ENCODE measurements around the gene GDPD5.

DNA sequence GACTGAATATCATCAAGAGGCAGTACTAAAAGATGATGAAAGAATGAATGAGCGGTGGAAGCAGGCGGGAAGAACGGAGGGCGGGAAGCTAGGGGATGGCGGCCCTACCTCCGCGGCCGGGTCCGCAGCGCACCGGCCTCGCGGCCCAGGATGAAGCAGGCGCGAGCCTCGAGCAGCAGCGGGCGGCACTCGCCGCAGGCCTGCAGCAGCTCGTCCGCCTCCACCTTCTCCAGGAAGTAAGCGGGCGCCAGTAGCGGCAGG is 96.2 kb downstream of the GDPD5 start:
- TF ChIP-seq, protein P1, sequence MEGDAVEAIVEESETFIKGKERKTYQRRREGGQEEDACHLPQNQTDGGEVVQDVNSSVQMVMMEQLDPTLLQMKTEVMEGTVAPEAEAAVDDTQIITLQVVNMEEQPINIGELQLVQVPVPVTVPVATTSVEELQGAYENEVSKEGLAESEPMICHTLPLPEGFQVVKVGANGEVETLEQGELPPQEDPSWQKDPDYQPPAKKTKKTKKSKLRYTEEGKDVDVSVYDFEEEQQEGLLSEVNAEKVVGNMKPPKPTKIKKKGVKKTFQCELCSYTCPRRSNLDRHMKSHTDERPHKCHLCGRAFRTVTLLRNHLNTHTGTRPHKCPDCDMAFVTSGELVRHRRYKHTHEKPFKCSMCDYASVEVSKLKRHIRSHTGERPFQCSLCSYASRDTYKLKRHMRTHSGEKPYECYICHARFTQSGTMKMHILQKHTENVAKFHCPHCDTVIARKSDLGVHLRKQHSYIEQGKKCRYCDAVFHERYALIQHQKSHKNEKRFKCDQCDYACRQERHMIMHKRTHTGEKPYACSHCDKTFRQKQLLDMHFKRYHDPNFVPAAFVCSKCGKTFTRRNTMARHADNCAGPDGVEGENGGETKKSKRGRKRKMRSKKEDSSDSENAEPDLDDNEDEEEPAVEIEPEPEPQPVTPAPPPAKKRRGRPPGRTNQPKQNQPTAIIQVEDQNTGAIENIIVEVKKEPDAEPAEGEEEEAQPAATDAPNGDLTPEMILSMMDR (conservative IDR thresholded peaks at IDR 0.05 in 1 of 2, IDR thresholded peaks at IDR 0.05 in 1 of 2; ENCODE audit: low read depth in 1 of 2, low read length in 2 of 2) = no peak
- no peak for TF ChIP-seq EZH2 (IDR thresholded peaks at IDR 0.05; ENCODE audit: low read length, missing control alignments)

Data from fibroblast of lung (primary cell).